MV-4-11 (cell line): ENCODE measurements around the gene IL23R.

Experiments
- DNase-seq: peaks from one replicate; lab custom pipeline; 2025; lab: John Stamatoyannopoulos, UW

The IL23R gene

DNA sequence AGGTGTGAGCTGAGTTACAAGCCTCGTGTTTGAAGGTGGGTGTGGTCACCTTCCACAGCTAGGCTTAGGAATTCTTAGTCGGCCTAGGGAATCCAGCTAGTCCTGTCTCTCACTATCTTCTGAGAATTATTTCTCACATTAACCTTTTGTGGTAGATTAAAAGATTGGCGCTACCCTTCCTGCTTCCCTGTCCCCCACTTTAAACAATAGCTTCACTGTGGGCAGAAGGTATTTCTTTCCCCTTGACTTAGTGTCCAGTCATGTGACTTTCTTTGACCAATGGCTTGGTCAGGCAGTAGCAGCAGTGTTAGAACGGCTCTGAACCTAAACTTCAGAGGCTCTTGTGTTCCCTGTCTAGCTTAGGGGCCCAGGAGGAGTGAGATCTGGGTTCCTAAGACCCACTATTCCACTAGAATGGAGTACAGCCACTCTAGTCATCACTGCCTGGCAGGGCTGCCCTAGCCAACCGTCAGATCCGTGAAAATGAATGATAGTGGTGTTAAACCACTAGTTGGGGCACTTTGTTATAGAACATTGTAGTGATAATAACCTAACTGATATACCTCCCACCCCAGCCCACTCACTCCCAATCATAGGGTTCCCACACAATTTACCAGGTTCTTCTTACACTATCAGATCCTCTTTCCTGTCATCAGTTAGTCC lies 17.6 kb upstream of the IL23R start:
- no peak for DNase-seq

DNA sequence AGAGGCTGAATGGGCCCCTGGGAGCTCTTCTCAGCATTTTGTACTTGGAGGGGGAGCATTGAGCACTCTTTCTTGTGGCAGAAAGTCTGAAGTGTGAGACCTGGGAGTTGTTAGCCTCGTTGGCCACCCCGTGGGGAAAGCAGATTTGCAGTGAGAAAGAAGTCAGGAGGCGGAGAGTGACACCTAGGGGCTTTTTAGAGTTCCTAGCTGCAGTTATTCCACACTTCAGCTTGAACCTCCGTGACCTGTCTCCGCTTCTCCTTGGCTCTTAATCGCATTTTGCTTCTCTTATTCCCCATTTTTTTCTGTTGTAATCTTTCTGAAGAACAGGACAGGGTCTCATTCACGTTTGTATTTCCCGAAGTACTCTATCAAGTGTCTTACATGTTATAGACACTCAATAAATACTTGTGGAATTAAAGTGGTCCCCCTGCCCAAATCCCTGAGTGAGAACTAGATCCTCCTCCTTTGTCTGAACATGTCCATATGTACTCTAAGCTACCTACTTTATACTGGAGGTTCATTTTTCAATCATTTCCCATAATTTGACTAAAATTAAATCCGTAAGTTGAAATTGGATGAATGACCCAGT lies 17.0 kb upstream of the IL23R start:
- DNase-seq: peak; percentile 68

DNA sequence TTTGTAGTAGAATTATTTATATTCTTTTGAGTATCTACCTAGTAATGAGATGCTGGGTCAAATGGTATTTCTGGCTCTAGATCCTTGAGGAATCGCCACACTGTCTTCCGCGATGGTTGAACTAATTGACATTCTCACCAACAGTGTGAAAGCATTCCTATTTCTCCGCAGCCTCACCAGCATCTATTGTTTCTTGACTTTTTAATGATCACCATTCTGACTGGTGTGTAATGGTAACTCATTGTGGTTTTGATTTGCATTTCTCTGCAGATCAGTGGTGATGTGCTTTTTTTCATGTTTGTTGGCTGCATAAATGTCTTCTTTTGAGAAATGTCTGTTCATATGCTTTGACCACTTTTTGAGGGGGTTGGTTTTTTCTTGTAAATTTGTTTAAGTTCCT lies 15.3 kb upstream of the IL23R start:
- DNase-seq: no peak

DNA sequence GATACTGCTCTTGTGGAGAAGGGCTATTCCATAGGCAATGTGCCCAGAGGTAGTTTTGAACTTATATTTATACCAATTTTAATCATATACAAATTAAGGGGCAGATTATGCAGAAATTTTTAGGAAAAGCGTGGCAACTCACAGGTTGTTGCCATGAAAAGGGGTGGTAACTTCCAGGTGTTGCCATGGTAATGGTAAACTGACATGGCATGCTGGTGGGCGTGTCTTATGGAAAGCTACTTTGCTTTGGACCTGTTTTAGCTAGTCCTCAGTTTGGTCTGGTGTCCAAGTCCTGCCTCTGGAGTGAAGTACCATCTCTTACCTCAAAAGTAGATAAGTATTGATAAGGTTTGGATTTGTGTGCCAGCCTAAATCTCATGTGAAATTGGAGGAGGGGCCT lies 7.9 kb upstream of the IL23R start:
- no peak for DNase-seq

DNA sequence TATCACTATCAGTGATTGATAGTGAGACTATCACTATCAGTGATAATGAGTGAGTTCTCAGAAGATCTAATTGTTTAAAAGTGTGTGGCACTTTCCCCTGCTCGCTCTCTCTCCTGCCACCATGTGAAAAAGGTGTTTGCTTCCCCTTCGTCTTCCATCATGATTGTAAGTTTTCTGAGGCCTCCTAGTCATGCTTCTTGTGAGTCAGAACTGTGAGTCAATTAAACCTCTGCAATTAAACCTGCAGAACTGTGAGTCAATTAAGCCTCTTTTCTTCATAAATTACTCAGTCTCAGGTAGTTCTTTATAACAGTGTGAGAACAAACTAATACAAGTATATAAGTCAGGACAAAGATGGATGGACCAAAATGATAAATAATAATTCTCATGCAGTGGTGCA lies 7.0 kb upstream of the IL23R start:
- DNase-seq: no peak

DNA sequence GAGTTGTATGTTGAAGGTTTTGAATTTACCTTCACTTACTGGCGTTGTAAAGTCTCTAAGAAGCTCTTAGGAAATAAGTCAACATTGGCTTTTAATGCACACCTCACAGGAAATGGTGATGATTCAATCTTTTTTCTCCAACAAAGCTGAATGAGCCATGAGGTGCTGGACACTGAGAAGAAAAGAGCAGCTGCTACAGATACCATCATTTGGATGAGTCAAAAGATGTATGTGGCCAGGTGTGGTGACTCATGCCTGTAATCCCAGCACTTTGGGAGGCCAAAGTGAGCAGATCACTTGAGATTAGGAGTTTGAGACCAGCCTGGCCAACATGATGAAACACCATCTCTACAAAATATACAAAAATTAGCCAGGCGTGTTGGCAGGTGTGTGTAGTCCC lies 3.3 kb upstream of the IL23R start:
- no peak for DNase-seq

DNA sequence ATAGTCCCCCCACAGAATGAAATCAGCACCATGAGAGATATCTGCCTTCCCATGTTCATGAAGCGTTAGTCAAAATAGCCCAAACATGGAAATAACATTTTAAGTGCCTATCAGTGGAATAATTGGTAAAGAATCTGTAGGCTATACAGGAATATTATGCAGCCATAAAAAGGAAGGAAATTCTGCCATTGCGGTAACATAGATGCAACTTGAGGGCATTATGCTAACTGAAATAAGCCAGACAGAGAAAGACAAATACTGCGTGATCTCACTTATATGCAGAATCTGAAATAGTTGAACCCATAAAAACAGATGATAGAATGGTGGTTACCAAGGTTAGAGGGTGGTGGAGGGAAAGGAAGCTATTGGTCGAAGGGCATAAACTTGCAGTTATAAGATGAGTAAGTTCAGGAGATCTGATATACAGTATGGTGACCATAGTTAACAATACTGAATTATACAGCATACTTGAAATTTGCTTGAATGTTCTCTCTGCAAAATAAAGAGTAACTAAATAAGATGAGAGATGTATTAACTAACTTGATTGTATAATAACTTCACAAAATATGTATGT lies 699 bp upstream of the IL23R start:
- DNase-seq: no peak

DNA sequence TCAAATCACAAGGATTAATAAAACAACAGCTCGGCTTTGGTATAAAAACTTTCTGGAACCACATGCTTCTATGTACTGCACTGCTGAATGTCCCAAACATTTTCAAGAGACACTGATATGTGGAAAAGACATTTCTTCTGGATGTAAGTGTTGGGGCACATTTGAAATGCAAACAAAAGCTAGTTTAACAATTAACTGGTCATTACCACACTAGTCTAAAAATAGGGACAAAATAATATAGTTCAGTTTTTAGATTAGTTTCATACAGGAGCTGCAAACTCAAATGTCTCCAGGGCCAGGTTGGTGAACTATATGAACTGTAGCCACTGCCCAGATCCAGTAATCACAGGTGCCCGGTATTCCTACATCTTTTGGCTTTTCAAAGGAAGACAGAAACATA lies 3.2 kb downstream of the IL23R start:
- DNase-seq: no peak

DNA sequence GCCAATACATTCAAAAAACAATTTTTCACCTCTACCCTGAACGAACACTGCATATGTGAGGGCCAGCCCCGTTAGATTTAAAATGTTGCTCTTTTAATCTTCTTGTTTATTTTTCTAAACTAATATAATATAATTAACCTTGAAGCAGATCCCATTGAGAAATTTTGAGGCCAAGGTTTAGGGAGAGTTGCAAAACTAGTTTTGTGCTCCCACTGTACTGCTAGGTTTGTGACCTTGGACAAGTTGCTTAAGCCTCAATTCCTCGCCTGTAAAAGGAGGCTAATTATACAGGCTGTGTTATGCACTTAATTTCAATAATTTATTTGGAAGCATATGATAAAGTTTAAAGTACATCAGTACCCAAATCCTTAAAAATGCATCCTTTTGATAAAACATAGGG lies 3.7 kb downstream of the IL23R start:
- no peak for DNase-seq

DNA sequence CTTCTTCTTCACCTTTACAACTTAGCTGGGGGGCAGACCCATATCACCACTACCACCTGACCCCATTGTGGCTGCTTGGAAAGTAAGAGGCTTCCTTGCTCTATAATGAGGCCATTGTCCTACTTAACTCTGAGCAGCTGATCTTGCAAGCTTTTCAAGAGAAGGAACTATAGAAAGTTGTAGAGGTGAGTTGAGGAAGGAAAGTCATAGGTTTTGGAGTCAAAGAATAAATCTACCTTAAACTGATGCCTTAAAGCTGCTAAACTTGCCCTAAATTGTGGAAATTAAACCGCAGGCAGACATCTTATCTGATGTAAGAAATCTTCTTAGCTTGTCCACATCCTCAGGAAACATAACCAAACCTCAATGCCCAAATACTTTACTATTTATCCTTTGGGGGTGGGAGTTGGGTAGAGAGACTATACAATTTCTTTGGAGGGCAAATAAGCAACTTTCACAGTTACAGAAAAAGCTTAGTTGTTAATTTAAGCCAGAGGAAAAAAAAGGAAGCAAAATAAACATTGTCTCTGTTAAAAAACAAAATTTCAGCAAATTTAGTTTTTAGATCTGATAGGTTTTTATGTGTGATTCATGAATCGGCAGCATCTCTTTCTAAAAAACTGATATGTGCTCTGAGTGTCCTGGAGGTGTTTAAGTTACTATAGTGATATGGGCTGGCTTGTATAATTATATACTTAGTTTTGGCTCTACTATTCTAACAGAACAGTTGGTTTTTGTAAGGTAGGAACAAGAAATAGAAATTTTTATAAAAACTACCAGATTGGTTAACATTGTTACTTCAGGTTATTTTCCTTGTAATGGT lies 4.7 kb downstream of the IL23R start:
- no peak for DNase-seq

DNA sequence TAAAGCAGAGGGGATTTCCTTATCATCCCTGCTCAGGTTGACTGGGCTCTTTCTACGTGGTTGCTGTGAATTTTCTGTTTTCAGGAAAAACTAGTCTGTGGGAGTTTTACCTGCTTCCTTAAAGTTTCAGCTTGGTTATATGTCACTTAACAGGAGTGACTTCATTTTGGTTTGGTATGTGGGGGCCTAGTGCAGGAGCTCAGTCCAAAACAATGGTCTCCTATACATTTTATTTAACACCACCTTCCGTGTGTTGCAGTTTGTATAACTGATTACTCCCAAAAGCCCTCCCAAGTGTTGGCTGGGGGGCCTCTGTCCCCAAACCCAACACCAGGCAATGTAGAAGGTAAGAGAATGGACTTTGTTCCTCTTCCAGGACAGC lies 5.3 kb downstream of the IL23R start:
- DNase-seq: no peak

DNA sequence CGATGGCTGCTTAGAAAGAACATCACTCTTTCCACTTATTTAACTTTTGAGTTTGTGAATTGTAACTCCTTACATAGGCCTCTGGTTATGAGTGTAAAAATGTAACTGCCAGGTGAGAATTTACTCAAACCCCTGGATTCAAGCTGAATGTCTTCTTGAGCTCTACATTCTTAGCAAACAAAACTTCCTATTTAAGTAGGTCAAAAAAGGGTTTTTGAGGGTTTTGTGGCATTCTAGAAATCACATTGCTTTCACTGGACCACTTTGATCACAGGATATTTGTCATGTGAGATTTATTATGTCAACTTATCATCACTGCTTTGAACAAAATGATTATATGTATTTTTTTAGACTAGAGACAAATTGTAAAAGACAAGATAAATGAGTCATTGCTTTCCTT lies 5.7 kb downstream of the IL23R start:
- no peak for DNase-seq

DNA sequence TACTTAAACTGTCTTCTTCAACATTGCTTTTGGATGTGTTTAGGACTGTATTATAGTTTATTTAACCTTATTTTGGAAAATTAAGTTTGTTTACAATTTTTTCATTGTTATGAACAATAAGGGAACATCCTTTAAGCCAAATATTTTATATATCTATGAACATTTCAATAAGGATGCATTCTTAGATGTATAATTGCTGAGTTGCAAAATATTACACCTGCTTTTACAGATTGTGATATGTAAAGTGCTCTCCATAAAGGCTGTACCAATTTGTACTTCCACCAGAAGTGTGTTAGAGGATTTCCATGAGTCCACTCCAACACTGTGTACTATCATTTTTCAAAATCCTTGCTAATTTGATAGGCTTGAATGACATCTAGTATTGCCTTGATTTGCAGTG lies 7.7 kb downstream of the IL23R start:
- DNase-seq: no peak

DNA sequence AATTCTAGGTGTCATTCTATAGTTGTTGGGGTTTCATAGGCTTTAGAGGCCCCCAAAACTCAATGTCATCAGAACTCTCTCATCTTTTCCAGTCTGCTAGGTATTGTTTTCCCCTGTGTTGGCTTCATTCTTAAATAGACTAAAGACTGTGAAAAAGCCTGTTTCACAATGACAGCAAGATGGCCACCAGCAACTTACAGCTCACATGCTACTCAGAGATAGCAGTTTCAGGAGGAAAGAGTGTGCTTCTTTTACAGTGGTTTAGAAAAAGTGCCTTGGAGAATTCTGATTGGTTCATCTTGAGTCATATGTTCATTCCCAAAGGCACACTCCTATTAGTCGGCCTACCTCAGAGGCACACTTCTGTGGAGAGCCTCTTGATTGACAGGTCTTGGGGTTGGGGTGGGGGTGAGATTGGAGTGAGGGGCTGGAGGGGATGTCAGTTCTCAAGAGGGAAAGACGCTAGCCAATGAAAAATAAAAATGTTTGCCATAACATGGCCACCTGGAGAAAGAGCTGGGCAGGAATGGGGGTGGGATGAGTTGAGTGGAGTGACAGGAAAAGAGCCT lies 8.5 kb downstream of the IL23R start:
- DNase-seq: no peak

DNA sequence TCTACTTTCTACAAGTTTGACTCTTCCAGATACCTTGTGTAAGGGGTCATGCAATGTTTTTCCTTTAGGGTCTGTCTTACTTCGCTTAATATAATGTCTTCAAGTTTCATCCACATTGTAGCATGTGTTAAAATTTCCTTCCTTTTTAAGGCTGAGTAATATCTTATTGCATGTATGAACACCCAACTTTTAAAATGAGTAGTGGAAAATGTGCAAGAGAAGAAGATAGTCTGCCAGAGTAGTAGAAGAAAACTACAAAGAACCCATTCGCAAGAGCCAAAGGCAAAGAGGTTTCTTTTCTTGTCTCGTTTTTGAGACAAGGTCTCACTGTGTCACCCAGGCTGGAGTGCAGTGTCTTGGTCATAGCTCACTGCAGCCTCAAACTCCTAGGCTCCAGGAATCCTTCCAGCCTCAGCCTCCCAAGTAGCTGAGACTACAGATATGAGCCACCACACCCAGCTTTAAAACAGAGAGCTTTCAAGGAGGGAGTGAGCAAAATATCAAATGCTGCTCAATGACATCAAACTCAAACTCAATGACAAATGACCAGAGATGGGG lies 9.4 kb downstream of the IL23R start:
- no peak for DNase-seq

DNA sequence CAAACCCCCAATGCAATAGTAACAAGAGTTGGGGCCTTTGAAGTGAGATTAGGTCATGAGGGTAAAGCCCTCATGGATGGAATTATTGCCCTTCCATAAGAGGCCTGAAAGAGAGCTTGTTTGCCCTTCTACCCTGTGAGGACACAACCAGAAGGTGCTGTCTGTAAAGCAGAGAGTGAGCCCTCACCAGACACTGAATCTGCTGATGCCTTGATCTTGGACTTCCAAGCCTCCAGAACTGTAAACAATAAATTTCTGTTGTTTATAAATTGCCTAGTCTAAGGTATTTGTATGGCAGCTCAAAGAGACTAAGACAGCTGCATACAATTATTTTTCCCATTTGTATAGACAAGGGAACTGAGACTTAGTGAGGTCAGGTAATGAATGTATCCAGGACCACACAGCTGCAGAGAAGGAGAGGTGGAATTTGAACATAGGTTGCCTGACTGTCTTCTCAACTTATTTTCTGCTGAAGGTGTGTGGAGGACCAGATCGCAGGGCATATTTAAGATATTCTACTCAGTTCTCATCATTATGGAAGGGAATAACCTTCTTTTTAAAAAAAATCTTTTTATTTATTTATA lies 18.7 kb downstream of the IL23R start:
- DNase-seq: no peak

DNA sequence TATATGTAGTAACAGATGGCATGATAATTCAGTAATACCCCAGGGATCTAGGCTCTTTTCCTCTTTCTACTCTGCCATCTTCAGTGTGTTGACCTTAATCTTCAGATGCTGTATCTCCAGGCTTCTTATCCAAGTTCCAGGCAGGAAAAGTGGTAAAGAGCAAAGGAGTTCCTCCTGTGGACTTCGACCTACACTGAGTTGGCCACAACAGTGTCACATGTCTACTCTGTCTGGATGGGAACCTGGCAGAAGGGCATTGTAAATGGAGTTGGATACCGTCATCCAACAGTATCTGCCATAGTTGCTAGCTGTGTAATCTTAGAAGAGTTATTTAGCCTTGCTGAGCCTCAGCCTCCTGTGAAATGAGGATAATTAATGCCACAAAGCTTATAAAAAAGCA lies 21.9 kb downstream of the IL23R start:
- DNase-seq: no peak

DNA sequence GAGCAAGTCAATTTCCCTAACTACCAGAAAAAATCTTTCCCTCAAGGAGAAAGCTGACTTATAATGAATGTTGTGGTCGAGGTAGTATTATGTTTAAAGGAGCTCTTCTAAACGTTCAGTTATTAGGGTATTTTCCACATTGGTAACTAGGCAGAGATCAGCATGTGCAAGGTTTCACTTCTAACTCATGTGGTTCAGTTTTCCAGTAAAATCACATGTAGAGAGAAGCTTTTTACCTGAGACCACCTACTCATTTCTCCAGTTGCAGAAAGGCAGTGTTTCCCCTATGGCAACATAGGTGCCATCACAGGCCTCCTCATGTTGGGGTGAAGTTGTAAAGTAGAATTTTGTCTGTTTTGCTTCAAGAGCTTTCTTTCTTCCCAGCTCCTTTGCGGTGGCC lies 23.7 kb downstream of the IL23R start:
- no peak for DNase-seq

DNA sequence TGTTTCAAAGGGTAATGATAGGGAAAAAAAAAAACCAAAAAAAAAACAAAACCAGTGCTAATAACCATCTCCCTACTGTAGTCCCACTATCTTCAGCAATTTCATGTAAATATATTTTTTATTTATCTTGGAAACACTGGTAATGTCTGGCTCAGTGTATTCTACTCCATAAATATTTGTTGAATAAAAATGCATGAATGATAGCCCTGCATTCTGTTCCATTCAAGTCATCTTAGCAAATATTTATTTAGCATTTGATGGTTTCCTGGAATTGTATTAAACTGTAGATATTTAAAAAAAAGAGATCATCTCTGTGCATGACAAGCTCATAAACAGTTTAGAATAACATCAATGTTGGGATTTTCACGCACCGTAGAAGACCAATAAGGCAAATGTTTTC lies 24.2 kb downstream of the IL23R start:
- DNase-seq: no peak

DNA sequence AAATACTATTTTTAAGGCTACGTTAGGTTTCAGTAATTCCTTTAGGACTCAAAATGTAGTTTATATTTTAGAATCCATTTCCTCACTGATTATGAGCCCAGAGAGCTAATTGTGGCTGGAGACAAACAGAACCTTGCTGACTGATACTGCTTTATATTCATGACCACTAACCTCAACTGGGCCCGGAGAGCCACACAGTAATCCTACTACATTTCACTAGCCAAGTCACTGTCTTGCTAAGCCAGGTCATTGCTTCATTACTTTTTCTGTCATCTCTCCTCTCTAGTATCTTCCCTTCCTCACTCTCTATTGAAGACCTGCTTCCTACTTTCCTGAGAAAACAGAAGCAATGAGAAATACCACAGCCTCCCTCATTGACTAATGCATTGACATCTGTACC lies 24.7 kb downstream of the IL23R start:
- DNase-seq: peak; percentile 60

DNA sequence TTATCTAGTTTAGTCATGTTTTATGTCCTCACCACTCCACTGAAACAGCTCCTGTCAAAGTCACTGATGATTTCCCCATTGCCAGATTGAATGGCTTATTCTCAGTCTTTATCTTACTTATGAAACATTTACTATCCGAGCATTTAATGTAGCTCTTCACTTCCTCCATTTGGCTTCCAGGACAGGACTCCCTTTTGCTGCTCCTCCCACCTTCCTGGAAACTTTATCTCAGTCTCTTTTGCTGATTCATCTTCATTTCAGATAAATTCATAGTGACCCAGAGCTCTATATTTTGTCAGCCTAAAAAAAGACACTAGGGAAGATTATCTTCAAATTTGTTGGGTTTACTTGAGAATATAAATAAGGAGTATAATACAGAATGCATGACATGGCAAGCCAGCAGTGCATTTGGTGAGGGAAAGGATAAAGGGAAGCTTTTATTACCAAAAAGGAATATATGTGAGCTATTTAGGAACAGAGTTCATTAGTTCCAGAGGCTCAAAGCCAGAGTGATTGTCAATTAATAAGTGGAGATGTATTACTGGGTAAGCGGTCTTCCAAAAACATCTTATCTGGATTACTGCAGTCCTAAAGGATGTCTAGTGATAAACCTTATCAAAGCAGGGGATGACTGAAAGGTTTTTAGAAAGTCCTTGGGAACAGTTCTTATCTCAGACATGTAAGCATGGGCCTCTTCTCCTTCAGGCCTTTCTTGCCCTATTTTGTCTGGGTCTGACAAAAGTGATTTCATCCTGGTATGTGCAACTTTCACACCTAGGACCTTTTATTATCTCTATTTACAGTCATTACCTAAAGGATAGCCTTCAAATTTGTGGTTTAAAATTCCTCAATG lies 25.6 kb downstream of the IL23R start:
- DNase-seq: no peak
